Gastrocnemius medialis (tissue), 4 donors: ENCODE measurements around the gene CLDN20. TPM values are rescaled to one million over a fixed set of nuclear protein-coding genes. Genes with fewer than 3 reads are reported as not detected.
"Not testable (repeated sequence)": the region's sequence is repeated elsewhere in the genome, so short reads cannot be mapped to it uniquely, and the experiment has no call there.

Source experiments
- ATAC-seq, 2 donors: fragments of 150-250 bp; one replicate each; pipeline ENCODE4 v1.9.1; 2016
- DNase-seq, 2 donors: peaks; one replicate each; pipeline ENCODE4 v3.0.0-alpha.2; 2019
- H3K27ac ChIP-seq, 4 donors: fragments of 200-600 bp; sonication (generic); 1 replicate in 1 of 4; 2 replicates in 3 of 4; pipeline ENCODE4 v1.5.1; 2016 to 2018; ENCODE audit warnings: mild to moderate bottlenecking in 2 of 4, moderate library complexity in 1 of 4
- H3K27me3 ChIP-seq, 3 donors: fragments of 200-600 bp; sonication (generic) in 2 of 3; 1 replicate in 1 of 3; 2 replicates in 2 of 3; pipeline versions ENCODE4 v1.5.1 to v1.6.0; 2016 to 2019; ENCODE audit warnings: mild to moderate bottlenecking in 1 of 3, moderate library complexity in 1 of 3
- H3K36me3 ChIP-seq, 2 donors: fragments of 200-600 bp; sonication (generic) in 1 of 2; one replicate each; pipeline ENCODE4 v1.5.1; 2017 to 2018
- H3K4me1 ChIP-seq, 2 donors: fragments of 200-600 bp; sonication (generic) in 1 of 2; one replicate each; pipeline ENCODE4 v1.5.1; 2016 to 2017; ENCODE audit warnings: mild to moderate bottlenecking in 2 of 2
- H3K4me3 ChIP-seq, 4 donors: fragments of 200-600 bp; sonication (generic) in 3 of 4; 1 replicate in 1 of 4; 2 replicates in 3 of 4; pipeline ENCODE4 v1.5.1; 2016 to 2019; ENCODE audit warnings: mild to moderate bottlenecking in 2 of 4
- H3K9me3 ChIP-seq, 3 donors: fragments of 200-600 bp; sonication (generic) in 2 of 3; 1 replicate in 1 of 3; 2 replicates in 2 of 3; pipeline ENCODE4 v1.5.1; 2016 to 2019
- CTCF ChIP-seq, 5 experiments: fragments of 450-650 bp in 3 of 5; fragments of 200-600 bp in 2 of 5; sonication (generic) in 2 of 5; IDR thresholded peaks in 4 of 5; conservative IDR thresholded peaks in 1 of 5; 1 replicate in 4 of 5; 2 replicates in 1 of 5; pipeline ENCODE4 v1.5.1; 2016 to 2019; ENCODE audit warnings: antibody characterized with exemption in 5 of 5, mild to moderate bottlenecking in 3 of 5, moderate library complexity in 3 of 5
- POLR2A ChIP-seq, 2 donors: fragments of 450-650 bp; IDR thresholded peaks; one replicate each; pipeline ENCODE4 v1.6.1; 2017; ENCODE audit warnings: antibody characterized with exemption in 2 of 2, mild to moderate bottlenecking in 2 of 2, moderate library complexity in 2 of 2
- in situ Hi-C, 4 donors: fragments of 200-750 bp; cut with MboI; loops; one replicate each; pipeline versions ENCODE4 v1.15.0 to v1.8.0; 2017; ENCODE audit warnings: low sequenced_read_pairs in 4 of 4
- intact Hi-C: fragments of 100-400 bp; cut with DNase I; formaldehyde crosslinking; loops from one replicate; pipeline ENCODE4 v1.15.1; 2023; ENCODE audit warnings: low total_unique reads
- total RNA-seq, 4 donors: library from RNA; depleted of rRNA; stranded (reverse); fragments of >200 nt; gene quantifications; one replicate each; pipeline versions ENCODE4 v1.1.0 to v1.2.3, GENCODE V29; 2016

The CLDN20 gene
- not detected for total RNA-seq

GRCh38 chr6:155263373-155264063 lies at the start of gene CLDN20:
TSS of gene CLDN20 (plus strand) at chr6:155264013. CDS start at chr6:155275720, 11,707 bp downstream.
- DNase-seq (no peak), ATAC-seq (no peak)
- Histone ChIP-seq H3K4me1 (peaks cover 0 to 5% of the 10 kb centered on the region in 2 donors), H3K27me3 (no peaks in the 10 kb centered on the region), H3K27ac (no peak within 1 kb of the TSS), H3K4me3 (no peak within 1 kb of the TSS), H3K36me3 (peaks cover 0 to 20% of the 10 kb centered on the region in 2 donors), H3K9me3 (no peaks in the 10 kb centered on the region)
- in situ Hi-C loops = no loop called here
- intact Hi-C loops = no loop called here
- TF ChIP-seq CTCF (IDR thresholded peaks at IDR 0.05 in 4 of 5, conservative IDR thresholded peaks at IDR 0.05 in 1 of 5) (no peak), POLR2A (IDR thresholded peaks at IDR 0.05) (no peak)

GRCh38 chr6:155215906-155216305 lies 47.9 kb upstream of the CLDN20 start:
- intact Hi-C loops = no loop called here
- Histone ChIP-seq H3K27me3 (no peaks in the 10 kb centered on the region), H3K4me1 (no peaks in the 10 kb centered on the region), H3K36me3 (peaks cover 0 to 8% of the 10 kb centered on the region in 2 donors), H3K9me3 (no peaks in the 10 kb centered on the region), H3K27ac (no peak overlapping the region), H3K4me3 (no peak overlapping the region)
- in situ Hi-C loops = no loop called here
- ATAC-seq (no peak), DNase-seq (no peak)
- TF ChIP-seq CTCF (IDR thresholded peaks at IDR 0.05 in 4 of 5, conservative IDR thresholded peaks at IDR 0.05 in 1 of 5) (no peak), POLR2A (IDR thresholded peaks at IDR 0.05) (no peak)

- intact Hi-C loops = no loop called here
- in situ Hi-C loops = no loop called here
- Histone ChIP-seq H3K9me3 (no peaks in the 10 kb centered on the region), H3K4me3 (no peak overlapping the region), H3K4me1 (no peaks in the 10 kb centered on the region), H3K27me3 (no peaks in the 10 kb centered on the region), H3K36me3 (peaks cover 0 to 8% of the 10 kb centered on the region in 2 donors), H3K27ac (no peak overlapping the region)
- no peak for DNase-seq
- TF ChIP-seq POLR2A (IDR thresholded peaks at IDR 0.05) (no peak), CTCF (IDR thresholded peaks at IDR 0.05 in 4 of 5, conservative IDR thresholded peaks at IDR 0.05 in 1 of 5) (no peak)
- no peak for ATAC-seq
Observed at GRCh38 chr6:155216312-155217046, 47.3 kb upstream of the CLDN20 start.

DNA sequence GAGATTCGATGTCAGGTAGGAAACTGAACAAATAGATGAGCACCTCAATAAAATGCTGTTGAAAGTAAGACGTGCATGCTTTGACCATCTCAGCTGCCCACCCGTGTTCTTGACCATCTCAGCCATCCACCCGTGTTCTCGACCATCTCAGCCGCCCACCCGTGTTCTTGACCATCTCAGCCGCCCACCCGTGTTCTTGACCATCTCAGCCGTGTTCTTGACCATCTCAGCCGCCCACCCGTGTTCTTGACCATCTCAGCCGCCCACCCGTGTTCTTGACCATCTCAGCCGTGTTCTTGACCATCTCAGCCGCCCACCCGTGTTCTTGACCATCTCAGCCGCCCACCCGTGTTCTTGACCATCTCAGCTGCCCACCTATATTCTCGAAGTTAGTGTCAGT lies 45.1 kb upstream of the CLDN20 start:
- H3K27me3 ChIP-seq, ATAC-seq, in situ Hi-C loops, H3K27ac ChIP-seq, H3K9me3 ChIP-seq, H3K4me3 ChIP-seq, H3K36me3 ChIP-seq, H3K4me1 ChIP-seq, DNase-seq, intact Hi-C loops: not testable (repeated sequence)

GRCh38 chr6:155219299-155219698 lies 44.5 kb upstream of the CLDN20 start:
- in situ Hi-C loops (no loop called here), intact Hi-C loops (no loop called here)
- Histone ChIP-seq H3K4me1 (no peaks in the 10 kb centered on the region), H3K27ac (no peak overlapping the region), H3K36me3 (no peaks in the 10 kb centered on the region), H3K4me3 (no peak overlapping the region), H3K9me3 (no peaks in the 10 kb centered on the region), H3K27me3 (no peaks in the 10 kb centered on the region)
- TF ChIP-seq POLR2A (IDR thresholded peaks at IDR 0.05) (no peak), CTCF (IDR thresholded peaks at IDR 0.05 in 4 of 5, conservative IDR thresholded peaks at IDR 0.05 in 1 of 5) (no peak)
- ATAC-seq = no peak
- DNase-seq = no peak
